ENCODE measurements around the gene FGR.

The FGR gene

GRCh38 chr1:27603681-27604578 lies 31.1 kb downstream of the FGR start, which contains the start of gene AHDC1:
AHDC1 (minus strand) TSS chr1:27604144; CDS start chr1:27552115, 52,029 bp downstream.
- Histone ChIP-seq H3K4me2 (ENCODE audit: low read depth, low read length, poor library complexity, severe bottlenecking) (peak within 1 kb of the TSS; percentile 75), H3F3A (ENCODE audit: insufficient read depth) (no peaks in the 10 kb centered on the region), H3K4me3 (ENCODE audit: insufficient read depth, low read length, poor library complexity, severe bottlenecking) (peak within 1 kb of the TSS; percentile 71), H3K36me3 (ENCODE audit: low read length) (no peaks in the 10 kb centered on the region), H3K9me3 (ENCODE audit: insufficient read depth, low read length) (no peaks in the 10 kb centered on the region), H3K27ac (ENCODE audit: low read depth, low read length) (peak within 1 kb of the TSS; percentile 56), H3K79me2 (ENCODE audit: insufficient read depth, low read length) (peaks cover 14% of the 10 kb centered on the region; the same call in 1 of the 2 replicates), H3K9me2 (replicated peaks; ENCODE audit: insufficient read depth, low read length) (no peaks in the 10 kb centered on the region), H4K20me1 (ENCODE audit: low read depth, low read length) (no peaks in the 10 kb centered on the region), H2AFZ (ENCODE audit: low read depth, low read length, severe bottlenecking) (peak within 1 kb of the TSS; percentile 88), H3K27me3 (ENCODE audit: low read length) (no peaks in the 10 kb centered on the region), H3K9ac (ENCODE audit: low read length) (peak within 1 kb of the TSS; percentile 68)
- TF ChIP-seq EZH2phosphoT487 (conservative IDR thresholded peaks at IDR 0.05; ENCODE audit: low read length) (no peak), CTCF (IDR thresholded peaks at IDR 0.05; ENCODE audit: insufficient read depth, low read length, poor library complexity, severe bottlenecking) (no peak)

GRCh38 chr1:27603309-27603680 lies 31.7 kb downstream of the FGR start:
- Histone ChIP-seq H3K36me3 (ENCODE audit: low read length) (no peaks in the 10 kb centered on the region), H4K20me1 (ENCODE audit: low read depth, low read length) (no peaks in the 10 kb centered on the region), H3K27ac (ENCODE audit: low read depth, low read length) (no peak overlapping the region), H2AFZ (ENCODE audit: low read depth, low read length, severe bottlenecking) (peak overlapping the region; percentile 8), H3K9me3 (ENCODE audit: insufficient read depth, low read length) (no peaks in the 10 kb centered on the region), H3K4me2 (ENCODE audit: low read depth, low read length, poor library complexity, severe bottlenecking) (peak overlapping the region; percentile 75), H3K79me2 (ENCODE audit: insufficient read depth, low read length) (peaks cover 14% of the 10 kb centered on the region; the same call in 1 of the 2 replicates), H3F3A (ENCODE audit: insufficient read depth) (no peaks in the 10 kb centered on the region), H3K9me2 (replicated peaks; ENCODE audit: insufficient read depth, low read length) (no peaks in the 10 kb centered on the region), H3K27me3 (ENCODE audit: low read length) (no peaks in the 10 kb centered on the region), H3K4me3 (ENCODE audit: insufficient read depth, low read length, poor library complexity, severe bottlenecking) (peak overlapping the region; percentile 71), H3K9ac (ENCODE audit: low read length) (peak overlapping the region; percentile 68)
- TF ChIP-seq CTCF (IDR thresholded peaks at IDR 0.05; ENCODE audit: insufficient read depth, low read length, poor library complexity, severe bottlenecking) (no peak), EZH2phosphoT487 (conservative IDR thresholded peaks at IDR 0.05; ENCODE audit: low read length) (no peak)

GRCh38 chr1:27602462-27603308 lies 32.3 kb downstream of the FGR start:
- no peak overlapping the region for H3K27ac ChIP-seq (ENCODE audit: low read depth, low read length)
- H3K9me2 ChIP-seq (replicated peaks; ENCODE audit: insufficient read depth, low read length): no peaks in the 10 kb centered on the region
- no peaks in the 10 kb centered on the region for H3K36me3 ChIP-seq (ENCODE audit: low read length)
- H3F3A ChIP-seq (ENCODE audit: insufficient read depth): no peaks in the 10 kb centered on the region
- no peaks in the 10 kb centered on the region for H3K27me3 ChIP-seq (ENCODE audit: low read length)
- H4K20me1 ChIP-seq (ENCODE audit: low read depth, low read length): no peaks in the 10 kb centered on the region
- no peak overlapping the region for H2AFZ ChIP-seq (ENCODE audit: low read depth, low read length, severe bottlenecking)
- H3K4me2 ChIP-seq (ENCODE audit: low read depth, low read length, poor library complexity, severe bottlenecking): peak overlapping the region; percentile 75
- no peak for TF ChIP-seq CTCF (IDR thresholded peaks at IDR 0.05; ENCODE audit: insufficient read depth, low read length, poor library complexity, severe bottlenecking)
- H3K9me3 ChIP-seq (ENCODE audit: insufficient read depth, low read length): no peaks in the 10 kb centered on the region
- peak overlapping the region; percentile 68 for H3K9ac ChIP-seq (ENCODE audit: low read length)
- peaks cover 14% of the 10 kb centered on the region; the same call in 1 of the 2 replicates for H3K79me2 ChIP-seq (ENCODE audit: insufficient read depth, low read length)
- H3K4me3 ChIP-seq (ENCODE audit: insufficient read depth, low read length, poor library complexity, severe bottlenecking): peak overlapping the region; percentile 71

Data from SU-DHL-6 (cell line).